Neutrophil (primary cell): Measurements from ENCODE around the gene TRAF3.

Experiments
- H3K27ac ChIP-seq: fragments of 200-600 bp; sonication (generic); 2 replicates; pipeline ENCODE4 v1.5.1; 2016; ENCODE audit warnings: mild to moderate bottlenecking, moderate library complexity
- H3K27me3 ChIP-seq: fragments of 200-600 bp; sonication (generic); 2 replicates; pipeline ENCODE4 v1.6.0; 2016; ENCODE audit warnings: mild to moderate bottlenecking
- H3K36me3 ChIP-seq: fragments of 200-600 bp; sonication (generic); 2 replicates; pipeline ENCODE4 v1.5.1; 2017
- H3K4me1 ChIP-seq, 2 experiments: fragments of 200-600 bp in 1 of 2; sonication (generic) in 1 of 2; 1 replicate in 1 of 2; 2 replicates in 1 of 2; pipeline versions ENCODE4 v1.5.1 to v1.6.1; 2013 to 2016; ENCODE audit warnings: low read depth in 1 of 2, low read length in 1 of 2, mild to moderate bottlenecking in 1 of 2, moderate library complexity in 1 of 2; ENCODE audit not compliant: control insufficient read depth in 1 of 2, insufficient read depth in 1 of 2
- H3K4me3 ChIP-seq, 2 experiments: fragments of 200-600 bp in 1 of 2; sonication (generic) in 1 of 2; 1 replicate in 1 of 2; 2 replicates in 1 of 2; pipeline ENCODE4 v1.5.1; 2013 to 2016; ENCODE audit warnings: low read depth in 1 of 2, low read length in 1 of 2, mild to moderate bottlenecking in 1 of 2, moderate library complexity in 1 of 2
- H3K9me3 ChIP-seq: fragments of 200-600 bp; sonication (generic); 2 replicates; pipeline ENCODE4 v1.5.1; 2016
- TF ChIP-seq, protein P1 (sequence below): fragments of 200-600 bp; sonication (generic); IDR thresholded peaks from 2 replicates; pipeline ENCODE4 v1.5.1; 2016; ENCODE audit warnings: antibody characterized with exemption

The TRAF3 gene

GRCh38 chr14:102810523-102810922 is 33.3 kb downstream of the TRAF3 start:
- Histone ChIP-seq H3K4me1 (peaks cover 0 to 2% of the 10 kb centered on the region in 2 experiments), H3K36me3 (peaks cover 4% of the 10 kb centered on the region), H3K4me3 (no peak overlapping the region), H3K27ac (no peak overlapping the region), H3K27me3 (no peaks in the 10 kb centered on the region), H3K9me3 (no peaks in the 10 kb centered on the region)
- TF ChIP-seq, protein P1, sequence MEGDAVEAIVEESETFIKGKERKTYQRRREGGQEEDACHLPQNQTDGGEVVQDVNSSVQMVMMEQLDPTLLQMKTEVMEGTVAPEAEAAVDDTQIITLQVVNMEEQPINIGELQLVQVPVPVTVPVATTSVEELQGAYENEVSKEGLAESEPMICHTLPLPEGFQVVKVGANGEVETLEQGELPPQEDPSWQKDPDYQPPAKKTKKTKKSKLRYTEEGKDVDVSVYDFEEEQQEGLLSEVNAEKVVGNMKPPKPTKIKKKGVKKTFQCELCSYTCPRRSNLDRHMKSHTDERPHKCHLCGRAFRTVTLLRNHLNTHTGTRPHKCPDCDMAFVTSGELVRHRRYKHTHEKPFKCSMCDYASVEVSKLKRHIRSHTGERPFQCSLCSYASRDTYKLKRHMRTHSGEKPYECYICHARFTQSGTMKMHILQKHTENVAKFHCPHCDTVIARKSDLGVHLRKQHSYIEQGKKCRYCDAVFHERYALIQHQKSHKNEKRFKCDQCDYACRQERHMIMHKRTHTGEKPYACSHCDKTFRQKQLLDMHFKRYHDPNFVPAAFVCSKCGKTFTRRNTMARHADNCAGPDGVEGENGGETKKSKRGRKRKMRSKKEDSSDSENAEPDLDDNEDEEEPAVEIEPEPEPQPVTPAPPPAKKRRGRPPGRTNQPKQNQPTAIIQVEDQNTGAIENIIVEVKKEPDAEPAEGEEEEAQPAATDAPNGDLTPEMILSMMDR = no peak

DNA sequence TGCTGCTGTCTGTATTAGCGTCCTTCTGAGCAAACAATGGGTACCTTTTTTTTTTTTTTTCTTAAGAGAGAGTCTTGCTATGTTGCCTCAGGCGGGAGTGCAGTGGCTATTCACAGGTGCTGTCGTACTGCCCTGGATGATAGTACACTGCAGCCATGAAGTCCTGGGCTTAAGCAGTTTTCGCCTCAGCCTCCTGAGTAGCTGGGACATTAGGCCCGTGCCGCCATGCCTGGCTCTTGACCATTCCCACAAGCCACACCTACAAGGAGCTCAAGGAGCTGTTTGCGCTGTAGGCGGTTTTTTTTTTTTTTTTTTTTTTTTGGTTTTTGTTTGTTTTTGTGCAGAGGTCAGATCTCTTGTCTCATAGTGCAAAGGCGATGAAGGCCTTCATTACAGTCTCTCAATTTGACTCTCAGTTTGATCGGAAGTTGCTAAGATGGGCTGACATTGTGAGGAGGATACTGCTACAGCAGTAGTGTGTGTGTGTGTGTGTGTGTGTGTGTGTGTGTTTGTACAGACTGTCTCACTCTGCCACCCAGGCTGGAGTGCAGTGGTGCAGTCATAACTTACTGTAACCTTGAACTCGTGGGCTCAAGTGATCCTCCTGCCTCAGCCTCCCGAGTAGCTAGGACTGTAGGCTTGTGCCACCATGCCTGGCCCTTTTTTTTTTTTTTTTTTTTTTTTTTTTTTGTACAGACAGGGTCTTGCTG is 34.2 kb downstream of the TRAF3 start:
- Histone ChIP-seq H3K27ac (no peak overlapping the region), H3K36me3 (no peaks in the 10 kb centered on the region), H3K4me3 (no peak overlapping the region), H3K9me3 (no peaks in the 10 kb centered on the region), H3K4me1 (peaks cover 0 to 2% of the 10 kb centered on the region in 2 experiments), H3K27me3 (no peaks in the 10 kb centered on the region)
- TF ChIP-seq, protein P1 = no peak

DNA sequence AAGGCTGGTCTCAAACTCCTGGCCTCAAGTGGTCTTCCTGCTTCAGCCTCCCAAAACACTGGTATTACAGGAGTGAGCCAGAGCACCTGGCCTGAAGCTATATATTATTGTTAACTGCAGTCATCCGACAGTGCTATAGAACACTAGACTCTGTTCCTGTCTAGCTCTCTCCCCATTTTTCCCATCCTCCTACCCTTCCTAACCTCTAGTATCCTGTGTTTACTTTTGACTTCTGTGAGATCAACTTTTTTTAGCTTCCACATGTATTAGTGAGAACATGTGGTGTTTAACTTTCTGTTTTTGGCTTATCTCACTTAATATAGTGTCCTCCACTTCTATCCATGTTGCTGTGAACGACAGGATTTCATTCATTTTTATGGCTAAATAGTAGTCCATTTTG is 34.7 kb downstream of the TRAF3 start:
- Histone ChIP-seq H3K4me1 (peaks cover 2 to 3% of the 10 kb centered on the region in 2 experiments), H3K4me3 (no peak overlapping the region), H3K36me3 (no peaks in the 10 kb centered on the region), H3K27ac (no peak overlapping the region), H3K27me3 (no peaks in the 10 kb centered on the region), H3K9me3 (no peaks in the 10 kb centered on the region)
- TF ChIP-seq, protein P1 = no peak

GRCh38 chr14:102813691-102814090 is 36.4 kb downstream of the TRAF3 start:
- H3K4me3 ChIP-seq = no peak overlapping the region
- no peak overlapping the region for H3K27ac ChIP-seq
- no peaks in the 10 kb centered on the region for H3K27me3 ChIP-seq
- TF ChIP-seq, protein P1 = no peak
- peaks cover 8 to 20% of the 10 kb centered on the region in 2 experiments for H3K4me1 ChIP-seq
- no peaks in the 10 kb centered on the region for H3K9me3 ChIP-seq
- H3K36me3 ChIP-seq = no peaks in the 10 kb centered on the region

- H3K4me1 ChIP-seq = peaks cover 8 to 21% of the 10 kb centered on the region in 2 experiments
- H3K4me3 ChIP-seq = no peak overlapping the region
- no peaks in the 10 kb centered on the region for H3K36me3 ChIP-seq
- no peaks in the 10 kb centered on the region for H3K9me3 ChIP-seq
- TF ChIP-seq, protein P1 = no peak
- no peaks in the 10 kb centered on the region for H3K27me3 ChIP-seq
- no peak overlapping the region for H3K27ac ChIP-seq
These were observed 40.1 kb downstream of the TRAF3 start for GRCh38 chr14:102817318-102817717.
